GM08714 (cell line): ENCODE data around the gene ZNF286A.
A peak's percentile ranks its signal among the peaks of the same experiment; 100 is the strongest.
"Not testable (repeated sequence)": the region's sequence is repeated elsewhere in the genome, so short reads cannot be mapped to it uniquely, and the experiment has no call there.

ENCODE experiments used
- H3K4me3 ChIP-seq: fragments of 200-500 bp; sonication (Bioruptor generic); 2 replicates; pipeline ENCODE4 v1.5.1; 2014; ENCODE audit warnings: mild to moderate bottlenecking, low read length, inconsistent platforms
- ZNF274 ChIP-seq: IDR thresholded peaks from 2 replicates; pipeline ENCODE4 v1.6.1; 2012; ENCODE audit warnings: mild to moderate bottlenecking, low read depth, low read length

The ZNF286A gene

GRCh38 chr17:15683824-15684478, 15.6 kb upstream of the ZNF286A start, which contains the start of gene TRIM16:
TRIM16 (minus strand) TSS chr17:15684311; CDS start chr17:15651609, 32,702 bp downstream.
- peak within 1 kb of the TSS; percentile 87 for H3K4me3 ChIP-seq

GRCh38 chr17:15687494-15687893, 12.1 kb upstream of the ZNF286A start:
- H3K4me3 ChIP-seq: not testable (repeated sequence)

- H3K4me3 ChIP-seq: peak overlapping the region; percentile 53
These were observed 585 bp upstream of the ZNF286A start for GRCh38 chr17:15698967-15699366.

- H3K4me3 ChIP-seq: peak overlapping the region; percentile 53; the same call in 1 of the 2 replicates
These were observed 385 bp downstream of the ZNF286A start for GRCh38 chr17:15699937-15700336.

- H3K4me3 ChIP-seq: not testable (repeated sequence)
These were observed 4.7 kb downstream of the ZNF286A start for GRCh38 chr17:15704239-15704638.

- not testable (repeated sequence) for H3K4me3 ChIP-seq
These were observed 5.3 kb downstream of the ZNF286A start for GRCh38 chr17:15704813-15705212.

- H3K4me3 ChIP-seq: not testable (repeated sequence)
These were observed 9.3 kb downstream of the ZNF286A start for GRCh38 chr17:15708879-15709278.

GRCh38 chr17:15716601-15717563, 17.3 kb downstream of the ZNF286A start:
- peak; percentile 74 for TF ChIP-seq ZNF274
- H3K4me3 ChIP-seq: not testable (repeated sequence)

GRCh38 chr17:15730535-15730934, 31.0 kb downstream of the ZNF286A start:
- not testable (repeated sequence) for H3K4me3 ChIP-seq

GRCh38 chr17:15731900-15732299, 32.3 kb downstream of the ZNF286A start, which contains the start of gene TBC1D26:
TBC1D26 (plus strand) TSS chr17:15732283; CDS start chr17:15735349, 3,066 bp downstream.
- not testable (repeated sequence) for H3K4me3 ChIP-seq

GRCh38 chr17:15733174-15733789, 33.7 kb downstream of the ZNF286A start:
- not testable (repeated sequence) for H3K4me3 ChIP-seq

GRCh38 chr17:15736578-15736977, 37.0 kb downstream of the ZNF286A start:
- H3K4me3 ChIP-seq: not testable (repeated sequence)

- TF ChIP-seq ZNF274: no peak
- no peak overlapping the region for H3K4me3 ChIP-seq
These were observed 38.5 kb downstream of the ZNF286A start for GRCh38 chr17:15738066-15738465.

GRCh38 chr17:15739259-15739658, 39.7 kb downstream of the ZNF286A start:
- H3K4me3 ChIP-seq: not testable (repeated sequence)

GRCh38 chr17:15740041-15740440, 40.5 kb downstream of the ZNF286A start:
- H3K4me3 ChIP-seq: not testable (repeated sequence)
